Measurements from ENCODE around the gene HLA-DQB1. TPM values are rescaled to one million over a fixed set of nuclear protein-coding genes. Genes with fewer than 3 reads are reported as not detected.

HLA-DQB1 gene
- total and polyA plus RNA-seq, 2 of the 13 experiments (the other 11 are each of a cell fraction or from before 2014, with no cell fraction given): not detected

- Histone ChIP-seq H3K4me2 (ENCODE audit: low read depth, low read length) (no peak overlapping the region), H4K20me1 (ENCODE audit: insufficient read depth, low read length) (no peaks in the 10 kb centered on the region), H3K9me3 (ENCODE audit: low read length) (no peaks in the 10 kb centered on the region), H2AFZ (ENCODE audit: low read length) (no peak overlapping the region), H3K27me3 (ENCODE audit: control insufficient read depth in 1 of 2, insufficient read depth in 2 of 2, low read length in 2 of 2) (no peaks in the 10 kb centered on the region; a peak in 1 of 5 replicates), H3K9ac (ENCODE audit: insufficient read depth, low read depth, low read length) (no peak overlapping the region), H3K4me1 (ENCODE audit: insufficient read depth, low read length) (peaks cover 7% of the 10 kb centered on the region; the same call in 1 of the 2 replicates), H3K79me2 (ENCODE audit: insufficient read depth, low read length) (no peaks in the 10 kb centered on the region), H3K36me3 (replicated peaks in 1 of 2; ENCODE audit: control insufficient read depth in 1 of 2, insufficient read depth in 2 of 2, low read length in 2 of 2) (no peaks in the 10 kb centered on the region), H3K4me3 (replicated peaks in 1 of 3; ENCODE audit: insufficient read depth in 1 of 3, low read depth in 2 of 3, low read length in 3 of 3) (no peak overlapping the region), H3K27ac (ENCODE audit: extremely low read length, insufficient read depth, low read length) (no peak overlapping the region)
- FAIRE-seq (no peak), DNase-seq (ENCODE audit: low spot score) (no peak), ATAC-seq (peak; percentile 62; the same call in 2 of the 3 replicates)
- in situ Hi-C loops (cut with HindIII; ENCODE audit: extremely low pct_ligation_motif_present, low pct_unique_long_range_greater_than_20kb): no loop called here
- POLR2A ChIA-PET: no interaction called here
- TF ChIP-seq HNF4A (CRISPR knock-in tag; IDR thresholded peaks at IDR 0.05) (peak; percentile 17; the same call in 1 of the 2 replicates), ZNF574 (CRISPR knock-in tag; IDR thresholded peaks at IDR 0.05) (no peak)
- BruUV-seq (replicated peaks): no TSS peak
- CTCF ChIA-PET (ENCODE audit: low intra/inter-chr PET ratio, low total read pairs): no interaction called here
- whole genome bisulfite sequencing (ENCODE audit: low lambda C conversion rate): 3% methylated on average over 4 of the region's 4 CpGs
- intact Hi-C loops (cut with micrococcal nuclease; ENCODE audit: unreplicated experiment): no loop called here
Measured at GRCh38 chr6:32659856-32660595, 6.4 kb downstream of the HLA-DQB1 start.

- intact Hi-C loops (cut with micrococcal nuclease; ENCODE audit: unreplicated experiment): no loop called here
- no peak for DNase-seq (ENCODE audit: low spot score)
- 10% methylated on average over 5 of the region's 6 CpGs for WGBS (ENCODE audit: low lambda C conversion rate)
- TF ChIP-seq NFKB2 (CRISPR knock-in tag; IDR thresholded peaks at IDR 0.05; ENCODE audit: borderline replicate concordance) (no peak), KLF6 (CRISPR knock-in tag; IDR thresholded peaks at IDR 0.05) (no peak), CSRNP2 (CRISPR knock-in tag; conservative IDR thresholded peaks at IDR 0.05; ENCODE audit: low read depth) (no peak), PAXIP1 (CRISPR knock-in tag; conservative IDR thresholded peaks at IDR 0.05) (no peak), THAP8 (CRISPR knock-in tag; IDR thresholded peaks at IDR 0.05; ENCODE audit: borderline replicate concordance) (no peak)
Measured at GRCh38 chr6:32658268-32658897, 8.1 kb downstream of the HLA-DQB1 start.

More at GRCh38 chr6:32658268-32658897, 8.1 kb downstream of the HLA-DQB1 start:
- ChIA-PET POLR2A (no interaction called here), CTCF (ENCODE audit: low intra/inter-chr PET ratio, low total read pairs) (no interaction called here)
- Histone ChIP-seq H4K20me1 (ENCODE audit: insufficient read depth, low read length) (no peaks in the 10 kb centered on the region), H3K27ac (ENCODE audit: extremely low read length, insufficient read depth, low read length) (no peak overlapping the region), H3K4me2 (ENCODE audit: low read depth, low read length) (no peak overlapping the region), H3K79me2 (ENCODE audit: insufficient read depth, low read length) (no peaks in the 10 kb centered on the region), H3K4me1 (ENCODE audit: insufficient read depth, low read length) (peaks cover 7% of the 10 kb centered on the region; the same call in 1 of the 2 replicates), H3K27me3 (ENCODE audit: control insufficient read depth in 1 of 2, insufficient read depth in 2 of 2, low read length in 2 of 2) (no peaks in the 10 kb centered on the region), H3K36me3 (replicated peaks in 1 of 2; ENCODE audit: control insufficient read depth in 1 of 2, insufficient read depth in 2 of 2, low read length in 2 of 2) (no peaks in the 10 kb centered on the region), H3K9me3 (ENCODE audit: low read length) (no peaks in the 10 kb centered on the region), H3K4me3 (replicated peaks in 1 of 3; ENCODE audit: insufficient read depth in 1 of 3, low read depth in 2 of 3, low read length in 3 of 3) (no peak overlapping the region), H3K9ac (ENCODE audit: insufficient read depth, low read depth, low read length) (no peak overlapping the region), H2AFZ (ENCODE audit: low read length) (no peak overlapping the region)
- no peak for FAIRE-seq
- no TSS peak for BruUV-seq (replicated peaks)
- ATAC-seq: no peak
- in situ Hi-C loops (cut with HindIII; ENCODE audit: extremely low pct_ligation_motif_present, low pct_unique_long_range_greater_than_20kb): no loop called here

All from HepG2 (cell line).